HG02943 (cell line): ENCODE data around the gene CISD1.

Source experiments
- ATAC-seq: cut with Tn5 transposase; IDR thresholded peaks from one replicate; pipeline ENCODE4 v1.9.1; 2021; ENCODE audit warnings: mild to moderate bottlenecking, low read depth, moderate library complexity; ENCODE audit not compliant: unreplicated experiment

The CISD1 gene

DNA sequence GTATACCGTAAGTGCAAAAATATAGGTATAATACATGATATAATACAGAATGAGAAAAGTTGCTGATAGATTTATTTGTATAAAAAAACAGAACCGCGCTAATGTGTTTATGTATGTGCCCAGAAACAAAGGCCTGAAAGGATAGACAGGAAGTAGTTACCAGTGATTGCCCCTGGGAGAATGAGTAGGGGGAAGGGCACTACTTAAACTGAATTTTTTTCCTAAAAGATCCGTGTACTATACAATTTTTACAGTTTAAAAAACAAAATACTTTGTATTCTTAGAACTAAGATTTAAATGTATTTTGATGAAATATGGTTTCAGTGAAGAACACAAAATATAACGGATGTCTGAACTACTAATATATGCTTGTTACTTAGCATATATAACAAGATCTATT, 4.2 kb upstream of the CISD1 start:
- no peak for ATAC-seq

GRCh38 chr10:58265249-58265648, 3.7 kb upstream of the CISD1 start:
- ATAC-seq, result no peak

- no peak for ATAC-seq
Observed at GRCh38 chr10:58266003-58266825, 2.7 kb upstream of the CISD1 start.

GRCh38 chr10:58266826-58267712, 1.9 kb upstream of the CISD1 start:
- ATAC-seq, result peak; percentile 14

GRCh38 chr10:58267713-58268453, 1.1 kb upstream of the CISD1 start, which contains the start of gene IPMK:
TSS of gene IPMK (minus strand) at chr10:58267894. CDS start at chr10:58267611, 283 bp downstream.
- ATAC-seq, result peak; percentile 53

GRCh38 chr10:58268454-58268945, 462 bp upstream of the CISD1 start:
- ATAC-seq, result peak; percentile 0

DNA sequence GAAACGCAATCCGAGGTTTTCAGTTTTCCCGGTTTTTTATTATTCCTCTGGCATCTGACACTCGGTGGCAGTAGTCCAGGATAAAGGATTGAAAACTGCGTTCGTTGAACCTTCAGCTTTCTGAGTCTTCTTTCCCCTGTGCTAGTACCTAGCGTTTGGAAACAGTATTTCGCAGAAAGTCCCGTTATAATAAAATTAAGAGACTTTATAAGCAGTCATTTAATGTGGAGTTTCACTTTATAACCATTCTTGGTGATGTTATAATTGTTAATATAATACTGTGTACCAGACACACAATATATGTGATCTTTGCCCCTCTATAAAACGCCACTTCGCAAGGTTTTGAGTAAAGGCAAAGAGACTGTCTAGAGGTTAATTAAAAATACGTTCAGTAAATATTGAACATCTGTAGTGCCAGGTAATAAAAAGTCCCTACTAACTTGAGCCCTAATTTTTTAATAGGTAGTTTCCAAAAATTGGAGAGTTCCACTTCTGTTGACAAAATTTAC, 874 bp downstream of the CISD1 start:
- ATAC-seq, result no peak

DNA sequence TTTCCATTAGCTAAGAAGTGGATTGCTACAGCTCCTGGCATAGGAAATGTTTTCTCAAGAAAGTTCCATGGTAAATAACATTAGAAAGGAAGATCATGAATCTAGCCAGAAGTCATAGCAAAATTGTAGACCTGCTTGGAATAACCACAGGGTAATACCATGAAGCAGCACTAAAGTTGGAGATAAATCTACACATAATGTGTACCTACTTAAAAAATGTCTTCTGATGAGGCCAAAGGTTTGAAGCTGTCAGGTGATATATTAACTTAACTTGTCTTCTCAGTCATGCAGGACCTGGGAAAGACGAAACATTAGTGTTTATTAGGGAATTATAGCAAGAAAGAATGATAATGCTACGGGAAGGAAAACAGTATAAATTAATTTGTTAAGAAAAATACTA, 6.3 kb downstream of the CISD1 start:
- no peak for ATAC-seq

DNA sequence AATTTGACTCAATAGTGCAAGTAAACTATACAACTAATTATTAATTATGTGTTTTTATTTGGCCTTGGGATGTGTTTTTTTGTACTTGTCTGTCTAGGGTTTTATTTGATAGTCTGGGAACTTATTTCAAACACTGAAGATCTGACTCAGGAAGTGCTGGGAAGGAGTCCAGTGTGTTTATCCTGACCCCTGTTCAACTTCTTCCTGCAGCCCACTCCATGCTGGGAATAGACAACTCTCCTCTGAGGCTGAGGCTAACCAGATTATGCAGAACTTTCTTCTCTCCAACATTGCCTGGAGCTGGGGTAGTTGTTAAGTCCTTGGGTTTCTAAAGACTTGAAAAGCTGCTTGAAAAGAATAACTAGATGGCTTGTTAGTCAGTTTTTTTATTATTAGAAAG, 6.9 kb downstream of the CISD1 start:
- ATAC-seq, result no peak

- ATAC-seq, result no peak
Observed at GRCh38 chr10:58278274-58278961, 9.5 kb downstream of the CISD1 start.

- no peak for ATAC-seq
Observed at GRCh38 chr10:58278962-58279307, 10.0 kb downstream of the CISD1 start.

GRCh38 chr10:58280477-58280876, 11.5 kb downstream of the CISD1 start:
- ATAC-seq, result no peak

DNA sequence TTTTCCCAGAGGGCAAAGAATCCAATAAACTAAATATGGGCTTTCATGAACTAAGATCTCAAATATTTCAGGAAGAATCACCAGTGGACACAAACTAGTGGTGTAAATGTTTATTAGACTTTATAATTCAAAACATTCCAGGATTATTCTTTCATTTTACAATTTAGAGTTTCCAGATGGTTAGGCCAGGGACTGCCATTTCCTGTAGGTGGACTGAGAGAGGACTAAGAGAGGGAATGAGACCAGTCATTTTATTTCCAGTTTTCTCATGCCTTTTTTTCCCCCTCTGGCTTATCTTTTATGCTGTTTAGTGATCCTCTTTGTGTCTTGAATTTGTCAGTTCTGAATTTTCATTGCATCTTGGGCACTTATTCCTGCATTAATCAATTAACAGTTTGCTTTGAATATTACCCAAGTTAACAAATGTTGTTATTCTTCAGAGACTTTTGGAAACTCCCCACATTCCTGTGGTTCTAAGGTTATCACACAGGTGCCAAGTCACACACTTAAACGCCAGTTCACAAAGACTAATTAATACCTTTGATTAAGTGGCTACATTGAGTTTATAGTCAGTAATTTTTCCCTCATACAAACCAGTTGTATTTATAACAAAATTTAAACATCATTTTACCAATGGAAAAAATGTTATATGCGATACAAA, 12.3 kb downstream of the CISD1 start:
- no peak for ATAC-seq

- peak; percentile 98 for ATAC-seq
Observed at GRCh38 chr10:58282615-58283014, 13.7 kb downstream of the CISD1 start.

DNA sequence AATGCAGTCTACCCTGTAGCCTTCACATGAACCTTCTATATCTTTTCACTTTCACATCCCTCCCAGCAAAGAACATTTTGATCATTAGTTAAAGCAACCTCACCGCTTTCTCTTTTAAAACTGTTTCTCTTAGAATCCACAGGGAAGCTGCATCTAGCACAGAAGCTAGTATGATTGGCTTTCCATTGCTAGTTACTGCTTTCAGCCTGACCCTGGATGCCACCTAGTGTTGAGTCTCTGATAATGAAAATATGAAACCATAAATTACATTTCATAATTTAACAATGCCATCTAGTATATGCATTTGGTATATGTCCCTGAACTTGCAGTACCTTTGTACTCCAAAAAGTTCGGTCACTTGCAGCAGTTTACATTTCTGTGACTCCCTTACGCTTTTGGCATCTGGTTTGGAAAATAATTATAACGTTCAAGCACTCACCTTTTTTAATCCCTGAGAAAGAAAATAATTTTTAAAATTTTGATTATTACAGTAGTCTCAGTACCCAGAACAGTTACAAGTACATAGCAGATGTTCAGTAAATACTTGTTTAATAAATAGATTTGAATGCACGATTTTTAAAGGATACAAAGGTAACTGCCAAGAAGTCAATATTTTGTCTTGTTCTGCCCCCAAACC, 22.7 kb downstream of the CISD1 start:
- ATAC-seq, result peak; percentile 86

- ATAC-seq, result no peak
Observed at GRCh38 chr10:58293989-58294388, 25.0 kb downstream of the CISD1 start.

- peak; percentile 83 for ATAC-seq
Observed at GRCh38 chr10:58299580-58299979, 30.6 kb downstream of the CISD1 start.

GRCh38 chr10:58300676-58301075, 31.7 kb downstream of the CISD1 start:
- no peak for ATAC-seq

- ATAC-seq, result no peak
Observed at GRCh38 chr10:58302254-58302653, 33.3 kb downstream of the CISD1 start.
